SK-N-SH treated with all-trans-retinoic acid at 6 μM for 48 hours (cell line): ENCODE measurements around the gene HELZ.
"Not testable (repeated sequence)": the region's sequence is repeated elsewhere in the genome, so short reads cannot be mapped to it uniquely, and the experiment has no call there.

Experiments
- ATAC-seq: fragments of 200-7000 bp; cut with Tn5 transposase; 3 replicates; pipeline ENCODE4 v1.9.1; 2020; ENCODE audit warnings: mild to moderate bottlenecking, moderate library complexity
- ARNTL ChIP-seq: fragments of 450-650 bp; formaldehyde crosslinking; IDR thresholded peaks from 2 replicates; pipeline ENCODE4 v1.5.0; 2020; ENCODE audit warnings: low read depth, mild to moderate bottlenecking, moderate library complexity, borderline replicate concordance
- BACH2 ChIP-seq: fragments of 250-450 bp; sonication (Bioruptor Pico); IDR thresholded peaks from 2 replicates; pipeline ENCODE4 v1.9.0; 2021; ENCODE audit warnings: mild to moderate bottlenecking, borderline replicate concordance
- CSDC2 ChIP-seq: fragments of 250-450 bp; sonication (Bioruptor Pico); IDR thresholded peaks from 2 replicates; pipeline ENCODE4 v1.5.0; 2020; ENCODE audit warnings: mild to moderate bottlenecking, moderate library complexity
- CSRNP3 ChIP-seq: fragments of 250-450 bp; sonication (Bioruptor Pico); IDR thresholded peaks from 2 replicates; pipeline ENCODE4 v1.5.1; 2021; ENCODE audit warnings: mild to moderate bottlenecking, moderate library complexity
- ESRRG ChIP-seq: fragments of 250-450 bp; sonication (Bioruptor Pico); IDR thresholded peaks from 2 replicates; pipeline ENCODE4 v1.6.1; 2021; ENCODE audit warnings: mild to moderate bottlenecking
- GLIS3 ChIP-seq: fragments of 250-450 bp; sonication (Bioruptor Pico); IDR thresholded peaks from 2 replicates; pipeline ENCODE4 v1.5.0; 2020; ENCODE audit warnings: mild to moderate bottlenecking, moderate library complexity
- ISL1 ChIP-seq: fragments of 250-450 bp; sonication (Bioruptor Pico); IDR thresholded peaks from 2 replicates; pipeline ENCODE4 v2.1.2; 2022; ENCODE audit warnings: mild to moderate bottlenecking, moderate library complexity
- OSR1 ChIP-seq: fragments of 250-450 bp; sonication (Bioruptor Pico); IDR thresholded peaks from 2 replicates; pipeline ENCODE4 v1.8.0; 2022; ENCODE audit warnings: moderate library complexity, mild to moderate bottlenecking, inconsistent platforms
- POU6F1 ChIP-seq: fragments of 250-450 bp; sonication (Bioruptor Pico); IDR thresholded peaks from 2 replicates; pipeline ENCODE4 v1.8.0; 2021; ENCODE audit warnings: low read depth, mild to moderate bottlenecking, moderate library complexity, borderline replicate concordance
- PPARA ChIP-seq: fragments of 250-450 bp; sonication (Bioruptor Pico); IDR thresholded peaks from 2 replicates; pipeline ENCODE4 v1.5.0; 2020; ENCODE audit warnings: mild to moderate bottlenecking, borderline replicate concordance
- RARB ChIP-seq: fragments of 250-450 bp; sonication (Bioruptor Pico); IDR thresholded peaks from 2 replicates; pipeline ENCODE4 v1.8.0; 2021; ENCODE audit warnings: mild to moderate bottlenecking, moderate library complexity
- SNAI2 ChIP-seq: fragments of 250-450 bp; sonication (Bioruptor Pico); IDR thresholded peaks from 2 replicates; pipeline ENCODE4 v1.5.0; 2020; ENCODE audit warnings: mild to moderate bottlenecking, moderate library complexity
- TOX ChIP-seq: fragments of 250-450 bp; sonication (Bioruptor Pico); IDR thresholded peaks from 2 replicates; pipeline ENCODE4 v1.8.0; 2021; ENCODE audit warnings: mild to moderate bottlenecking, moderate library complexity, borderline replicate concordance
- ZFP30 ChIP-seq: fragments of 450-650 bp; formaldehyde crosslinking; IDR thresholded peaks from 2 replicates; pipeline ENCODE4 v1.5.0; 2022; ENCODE audit warnings: mild to moderate bottlenecking, moderate library complexity
- ZNF565 ChIP-seq: fragments of 450-650 bp; formaldehyde crosslinking; conservative IDR thresholded peaks from 2 replicates; pipeline ENCODE4 v1.5.0; 2020; ENCODE audit warnings: low read depth, mild to moderate bottlenecking, moderate library complexity
- TF ChIP-seq, protein P1 (sequence below): fragments of 250-450 bp; sonication (Bioruptor Pico); IDR thresholded peaks from 2 replicates; pipeline ENCODE4 v1.5.1; 2020; ENCODE audit warnings: low read depth, mild to moderate bottlenecking, moderate library complexity
- TF ChIP-seq, protein P2 (sequence below): fragments of 250-450 bp; sonication (Bioruptor Pico); IDR thresholded peaks from 2 replicates; pipeline ENCODE4 v1.5.0; 2020; ENCODE audit warnings: mild to moderate bottlenecking, moderate library complexity
- TF ChIP-seq, protein P3 (sequence below): fragments of 250-450 bp; sonication (Bioruptor Pico); IDR thresholded peaks from 2 replicates; pipeline ENCODE4 v1.8.0; 2020; ENCODE audit warnings: mild to moderate bottlenecking, moderate library complexity, borderline replicate concordance

HELZ gene

GRCh38 chr17:67200727-67201301, 44.2 kb downstream of the HELZ start:
- no peak for TF ChIP-seq PPARA (CRISPR knock-in tag)
- no peak for TF ChIP-seq ARNTL (CRISPR knock-in tag)
- TF ChIP-seq, protein P1, sequence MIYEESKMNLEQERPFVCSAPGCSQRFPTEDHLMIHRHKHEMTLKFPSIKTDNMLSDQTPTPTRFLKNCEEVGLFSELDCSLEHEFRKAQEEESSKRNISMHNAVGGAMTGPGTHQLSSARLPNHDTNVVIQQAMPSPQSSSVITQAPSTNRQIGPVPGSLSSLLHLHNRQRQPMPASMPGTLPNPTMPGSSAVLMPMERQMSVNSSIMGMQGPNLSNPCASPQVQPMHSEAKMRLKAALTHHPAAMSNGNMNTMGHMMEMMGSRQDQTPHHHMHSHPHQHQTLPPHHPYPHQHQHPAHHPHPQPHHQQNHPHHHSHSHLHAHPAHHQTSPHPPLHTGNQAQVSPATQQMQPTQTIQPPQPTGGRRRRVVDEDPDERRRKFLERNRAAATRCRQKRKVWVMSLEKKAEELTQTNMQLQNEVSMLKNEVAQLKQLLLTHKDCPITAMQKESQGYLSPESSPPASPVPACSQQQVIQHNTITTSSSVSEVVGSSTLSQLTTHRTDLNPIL = no peak
- no peak for TF ChIP-seq TOX
- no peak for TF ChIP-seq POU6F1 (CRISPR knock-in tag)
- no peak for TF ChIP-seq GLIS3 (CRISPR knock-in tag)
- TF ChIP-seq OSR1 (CRISPR knock-in tag) = no peak
- no peak for TF ChIP-seq BACH2 (CRISPR knock-in tag)
- TF ChIP-seq, protein P2, sequence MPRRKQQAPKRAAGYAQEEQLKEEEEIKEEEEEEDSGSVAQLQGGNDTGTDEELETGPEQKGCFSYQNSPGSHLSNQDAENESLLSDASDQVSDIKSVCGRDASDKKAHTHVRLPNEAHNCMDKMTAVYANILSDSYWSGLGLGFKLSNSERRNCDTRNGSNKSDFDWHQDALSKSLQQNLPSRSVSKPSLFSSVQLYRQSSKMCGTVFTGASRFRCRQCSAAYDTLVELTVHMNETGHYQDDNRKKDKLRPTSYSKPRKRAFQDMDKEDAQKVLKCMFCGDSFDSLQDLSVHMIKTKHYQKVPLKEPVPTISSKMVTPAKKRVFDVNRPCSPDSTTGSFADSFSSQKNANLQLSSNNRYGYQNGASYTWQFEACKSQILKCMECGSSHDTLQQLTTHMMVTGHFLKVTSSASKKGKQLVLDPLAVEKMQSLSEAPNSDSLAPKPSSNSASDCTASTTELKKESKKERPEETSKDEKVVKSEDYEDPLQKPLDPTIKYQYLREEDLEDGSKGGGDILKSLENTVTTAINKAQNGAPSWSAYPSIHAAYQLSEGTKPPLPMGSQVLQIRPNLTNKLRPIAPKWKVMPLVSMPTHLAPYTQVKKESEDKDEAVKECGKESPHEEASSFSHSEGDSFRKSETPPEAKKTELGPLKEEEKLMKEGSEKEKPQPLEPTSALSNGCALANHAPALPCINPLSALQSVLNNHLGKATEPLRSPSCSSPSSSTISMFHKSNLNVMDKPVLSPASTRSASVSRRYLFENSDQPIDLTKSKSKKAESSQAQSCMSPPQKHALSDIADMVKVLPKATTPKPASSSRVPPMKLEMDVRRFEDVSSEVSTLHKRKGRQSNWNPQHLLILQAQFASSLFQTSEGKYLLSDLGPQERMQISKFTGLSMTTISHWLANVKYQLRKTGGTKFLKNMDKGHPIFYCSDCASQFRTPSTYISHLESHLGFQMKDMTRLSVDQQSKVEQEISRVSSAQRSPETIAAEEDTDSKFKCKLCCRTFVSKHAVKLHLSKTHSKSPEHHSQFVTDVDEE = no peak
- no peak for TF ChIP-seq ZFP30
- TF ChIP-seq, protein P3, sequence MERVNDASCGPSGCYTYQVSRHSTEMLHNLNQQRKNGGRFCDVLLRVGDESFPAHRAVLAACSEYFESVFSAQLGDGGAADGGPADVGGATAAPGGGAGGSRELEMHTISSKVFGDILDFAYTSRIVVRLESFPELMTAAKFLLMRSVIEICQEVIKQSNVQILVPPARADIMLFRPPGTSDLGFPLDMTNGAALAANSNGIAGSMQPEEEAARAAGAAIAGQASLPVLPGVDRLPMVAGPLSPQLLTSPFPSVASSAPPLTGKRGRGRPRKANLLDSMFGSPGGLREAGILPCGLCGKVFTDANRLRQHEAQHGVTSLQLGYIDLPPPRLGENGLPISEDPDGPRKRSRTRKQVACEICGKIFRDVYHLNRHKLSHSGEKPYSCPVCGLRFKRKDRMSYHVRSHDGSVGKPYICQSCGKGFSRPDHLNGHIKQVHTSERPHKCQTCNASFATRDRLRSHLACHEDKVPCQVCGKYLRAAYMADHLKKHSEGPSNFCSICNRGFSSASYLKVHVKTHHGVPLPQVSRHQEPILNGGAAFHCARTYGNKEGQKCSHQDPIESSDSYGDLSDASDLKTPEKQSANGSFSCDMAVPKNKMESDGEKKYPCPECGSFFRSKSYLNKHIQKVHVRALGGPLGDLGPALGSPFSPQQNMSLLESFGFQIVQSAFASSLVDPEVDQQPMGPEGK (CRISPR knock-in tag) = no peak
- TF ChIP-seq RARB = no peak
- no peak for TF ChIP-seq CSRNP3 (CRISPR knock-in tag)
- TF ChIP-seq, all 23 proteins: peak for 0
- ATAC-seq = peak; percentile 76

GRCh38 chr17:67198131-67198530, 46.9 kb downstream of the HELZ start:
- ATAC-seq = no peak
- TF ChIP-seq SNAI2 (no peak), ZNF565 (CRISPR knock-in tag) (no peak), ESRRG (CRISPR knock-in tag) (no peak), CSDC2 (CRISPR knock-in tag) (no peak), ISL1 (CRISPR knock-in tag) (no peak), POU6F1 (CRISPR knock-in tag) (no peak)
- TF ChIP-seq, protein P1 = no peak
- TF ChIP-seq, protein P3 (CRISPR knock-in tag) = no peak

DNA sequence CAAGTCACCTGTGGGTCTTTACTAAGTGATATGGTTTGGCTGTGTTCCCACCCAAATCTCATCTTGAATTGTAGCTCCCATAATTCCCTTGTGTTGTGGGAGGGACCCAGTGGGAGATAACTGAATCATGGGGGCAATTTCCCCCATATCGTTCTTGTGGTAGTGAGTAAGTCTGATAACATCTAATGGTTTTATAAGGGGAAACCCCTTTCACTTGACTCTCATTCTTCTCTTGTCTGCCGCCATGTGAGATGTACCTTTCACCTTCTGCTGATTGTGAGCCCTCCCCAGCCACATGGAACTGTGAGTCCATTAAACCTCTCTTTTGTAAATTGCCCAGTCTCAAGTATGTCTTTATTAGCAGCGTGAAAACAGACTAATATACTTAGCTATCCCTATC, 48.0 kb downstream of the HELZ start:
- ATAC-seq = not testable (repeated sequence)
